GM19463 (cell line): ENCODE measurements around the gene ZNF30.
"Not testable (repeated sequence)": the region's sequence is repeated elsewhere in the genome, so short reads cannot be mapped to it uniquely, and the experiment has no call there.

Experiments
- ATAC-seq: cut with Tn5 transposase; IDR thresholded peaks from one replicate; pipeline ENCODE4 v1.9.1; 2021; ENCODE audit warnings: mild to moderate bottlenecking, moderate library complexity; ENCODE audit not compliant: unreplicated experiment

The ZNF30 gene

GRCh38 chr19:34985249-34986022 lies 58.7 kb downstream of the ZNF30 start:
- ATAC-seq: no peak

DNA sequence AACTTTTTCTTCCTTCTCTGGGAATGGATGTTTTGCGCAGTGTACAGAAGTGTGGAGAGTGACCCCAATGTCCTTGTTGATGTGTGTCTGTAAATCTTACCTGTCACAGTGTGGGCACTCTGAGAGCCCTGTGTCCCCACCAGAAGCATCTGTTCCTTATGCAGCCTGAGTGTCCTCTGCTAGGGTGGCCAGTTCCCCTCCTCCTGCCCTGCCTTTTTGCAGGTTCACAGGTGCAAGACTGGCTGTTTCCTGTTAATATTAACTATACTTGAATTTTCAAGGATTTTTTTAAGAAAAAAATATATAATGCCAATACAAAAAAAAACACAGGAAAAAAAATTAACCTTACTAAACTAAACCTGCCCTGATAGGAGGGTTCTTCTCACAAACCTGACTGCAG lies 61.4 kb downstream of the ZNF30 start:
- ATAC-seq: no peak

- ATAC-seq: no peak
Observed at GRCh38 chr19:34989298-34989697, 62.6 kb downstream of the ZNF30 start.

- no peak for ATAC-seq
Observed at GRCh38 chr19:34990578-34991192, 64.0 kb downstream of the ZNF30 start.

GRCh38 chr19:34991542-34992333 lies 65.0 kb downstream of the ZNF30 start:
- ATAC-seq: no peak

DNA sequence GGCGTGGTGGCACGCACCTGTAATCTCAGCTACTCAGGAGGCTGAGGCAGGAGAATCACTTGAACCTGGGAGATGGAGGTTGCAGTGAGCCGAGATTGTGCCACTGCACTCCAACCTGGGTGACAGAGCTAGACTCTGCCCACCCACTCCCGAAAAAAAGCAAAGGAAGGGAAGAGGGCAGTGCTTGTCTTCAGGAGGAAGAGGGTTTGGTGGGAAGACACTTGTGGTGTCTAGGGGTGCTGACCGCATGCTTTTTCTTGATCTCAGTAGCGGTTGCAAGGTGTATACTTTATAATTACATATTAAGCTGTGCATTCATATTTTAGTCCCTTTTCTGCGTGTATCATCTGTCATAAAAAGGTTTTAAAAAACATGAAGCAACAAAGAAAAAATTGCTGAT lies 65.9 kb downstream of the ZNF30 start:
- not testable (repeated sequence) for ATAC-seq

DNA sequence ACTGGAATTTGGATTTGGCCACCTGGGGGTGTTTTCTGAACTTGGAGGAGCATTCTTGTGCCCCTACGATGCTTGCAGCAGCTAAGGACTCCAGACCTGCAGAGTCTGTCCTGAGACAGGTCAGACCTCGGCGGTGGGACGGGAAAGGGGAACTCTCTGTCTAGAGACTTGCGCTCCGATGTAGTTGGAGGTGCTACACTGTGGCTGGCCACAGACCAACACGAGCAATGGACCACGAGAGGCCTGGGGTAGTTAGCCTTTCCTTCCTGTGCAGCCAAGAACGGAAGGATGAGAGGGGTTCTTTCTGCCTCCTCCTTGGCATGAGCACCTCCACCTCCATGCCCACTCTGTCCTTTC lies 67.6 kb downstream of the ZNF30 start:
- ATAC-seq: no peak
